Bronchial epithelial cell (primary cell): ENCODE data around the gene ACVR1C. TPM values are rescaled to one million over a fixed set of nuclear protein-coding genes. Genes with fewer than 3 reads are reported as not detected.
A peak's percentile ranks its signal among the peaks of the same experiment; 100 is the strongest.

Experiments used
- DNase-seq: peaks from one replicate; pipeline ENCODE4 v3.0.0-alpha.2; 2010; ENCODE audit warnings: low read depth
- FAIRE-seq: peaks from 2 replicates; lab custom pipeline; 2011; peaks lifted over from hg19 to GRCh38; lab: Jason Lieb, UNC
- H3K27me3 ChIP-seq: 2 replicates; pipeline ENCODE4 v1.5.1; 2011; ENCODE audit warnings: low read length; ENCODE audit not compliant: control insufficient read depth, insufficient read depth
- H3K36me3 ChIP-seq: 2 replicates; pipeline ENCODE4 v1.5.1; 2011; ENCODE audit warnings: low read length; ENCODE audit not compliant: control insufficient read depth, insufficient read depth
- H3K4me3 ChIP-seq: 2 replicates; pipeline ENCODE4 v1.5.1; 2011; ENCODE audit warnings: mild to moderate bottlenecking, low read depth, low read length, control low read depth
- total RNA-seq: library from RNA; depleted of rRNA; stranded (reverse); fragments of >200 nt; gene quantifications from 2 replicates; pipeline ENCODE4 v1.2.1, GENCODE V29; 2014
- TF ChIP-seq, protein P1 (sequence below): IDR thresholded peaks from 2 replicates; pipeline ENCODE4 v1.5.1; 2011; ENCODE audit warnings: mild to moderate bottlenecking, moderate library complexity, low read length, control low read depth, inconsistent platforms; ENCODE audit not compliant: insufficient read depth, severe bottlenecking

ACVR1C gene
- total RNA-seq, 1 donor from 2014 or later: 0.26 TPM

DNA sequence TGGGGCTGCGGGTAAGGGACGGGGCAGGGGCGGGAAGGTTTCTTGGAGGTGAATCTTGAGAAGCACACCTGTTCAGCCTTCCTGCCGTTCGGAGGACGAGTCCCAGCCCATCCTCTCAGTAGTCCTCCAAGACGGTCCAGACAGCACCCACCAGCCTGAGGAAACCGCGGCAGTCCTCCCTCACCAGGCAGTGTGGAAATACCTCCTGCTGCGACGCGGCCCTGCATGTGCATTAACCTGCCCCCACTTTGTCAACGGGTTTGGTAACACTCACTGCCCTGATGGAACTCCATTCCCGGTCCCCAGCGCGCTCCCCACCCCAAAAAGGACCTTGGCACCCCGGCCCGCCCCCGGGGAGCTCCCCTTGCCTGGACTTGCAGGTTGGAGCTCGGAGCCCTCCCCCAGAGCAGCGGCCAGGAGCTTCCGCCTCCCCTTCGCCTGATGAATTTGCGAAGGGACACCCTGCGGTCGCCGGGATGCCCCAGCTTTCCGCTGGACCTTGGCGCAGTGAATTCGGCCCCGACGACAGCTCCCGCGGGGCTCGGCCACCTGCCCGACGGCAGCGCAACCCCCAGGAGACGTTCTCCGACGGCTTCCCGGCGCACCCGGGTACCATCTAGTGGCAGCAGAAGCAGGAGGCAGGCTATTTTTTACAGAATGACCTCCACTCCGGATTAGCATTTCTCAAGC lies 31.5 kb downstream of the ACVR1C start:
- no peak for FAIRE-seq
- Histone ChIP-seq H3K36me3 (no peaks in the 10 kb centered on the region), H3K27me3 (peaks cover 5% of the 10 kb centered on the region), H3K4me3 (no peak overlapping the region)
- TF ChIP-seq, protein P1, sequence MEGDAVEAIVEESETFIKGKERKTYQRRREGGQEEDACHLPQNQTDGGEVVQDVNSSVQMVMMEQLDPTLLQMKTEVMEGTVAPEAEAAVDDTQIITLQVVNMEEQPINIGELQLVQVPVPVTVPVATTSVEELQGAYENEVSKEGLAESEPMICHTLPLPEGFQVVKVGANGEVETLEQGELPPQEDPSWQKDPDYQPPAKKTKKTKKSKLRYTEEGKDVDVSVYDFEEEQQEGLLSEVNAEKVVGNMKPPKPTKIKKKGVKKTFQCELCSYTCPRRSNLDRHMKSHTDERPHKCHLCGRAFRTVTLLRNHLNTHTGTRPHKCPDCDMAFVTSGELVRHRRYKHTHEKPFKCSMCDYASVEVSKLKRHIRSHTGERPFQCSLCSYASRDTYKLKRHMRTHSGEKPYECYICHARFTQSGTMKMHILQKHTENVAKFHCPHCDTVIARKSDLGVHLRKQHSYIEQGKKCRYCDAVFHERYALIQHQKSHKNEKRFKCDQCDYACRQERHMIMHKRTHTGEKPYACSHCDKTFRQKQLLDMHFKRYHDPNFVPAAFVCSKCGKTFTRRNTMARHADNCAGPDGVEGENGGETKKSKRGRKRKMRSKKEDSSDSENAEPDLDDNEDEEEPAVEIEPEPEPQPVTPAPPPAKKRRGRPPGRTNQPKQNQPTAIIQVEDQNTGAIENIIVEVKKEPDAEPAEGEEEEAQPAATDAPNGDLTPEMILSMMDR: peak; percentile 52
- no peak for DNase-seq

DNA sequence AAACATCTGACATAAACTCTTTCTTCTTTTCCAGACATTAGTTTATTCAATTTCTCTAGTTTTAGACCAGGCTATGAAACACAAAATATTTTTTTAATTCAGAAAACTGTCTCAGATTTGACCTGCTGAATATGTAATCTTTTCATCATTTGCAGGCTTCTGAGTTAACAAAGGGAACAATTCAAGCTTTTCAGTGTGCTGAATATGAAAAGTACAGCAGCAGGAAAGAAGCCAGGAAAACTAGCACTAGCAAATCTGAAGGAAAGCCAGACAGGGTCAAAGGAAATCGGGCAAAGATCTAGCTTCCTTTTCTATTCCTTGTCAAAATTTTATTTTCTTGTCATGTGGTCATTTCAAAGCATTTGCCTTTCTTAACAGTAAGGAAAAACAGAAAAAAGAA lies 35.3 kb downstream of the ACVR1C start:
- FAIRE-seq: no peak
- TF ChIP-seq, protein P1: no peak
- H3K27me3 ChIP-seq: peaks cover 5% of the 10 kb centered on the region

DNA sequence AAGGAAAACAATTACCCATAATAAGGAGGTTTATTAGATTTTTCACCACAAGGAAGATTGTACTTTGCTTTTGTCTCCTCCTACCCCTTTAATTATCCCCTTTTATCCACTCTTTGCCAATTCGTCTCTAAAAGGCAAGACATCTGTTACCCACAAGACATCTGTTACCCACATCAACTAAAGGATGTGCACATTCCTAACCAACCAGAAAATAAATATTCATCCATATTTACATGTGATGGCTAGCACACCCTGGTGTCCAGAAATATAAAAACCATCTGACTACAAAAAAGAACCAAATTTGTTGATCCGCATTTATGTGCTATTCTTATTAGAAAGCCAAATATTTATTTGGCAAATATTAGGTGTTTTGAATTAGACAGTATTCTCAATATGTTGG lies 35.7 kb downstream of the ACVR1C start:
- FAIRE-seq (no peak), DNase-seq (peak; percentile 20)
- TF ChIP-seq, protein P1: no peak
- peaks cover 5% of the 10 kb centered on the region for H3K27me3 ChIP-seq
- H3K4me3 ChIP-seq: no peak overlapping the region
- H3K36me3 ChIP-seq: no peaks in the 10 kb centered on the region

More for the DNA sequence above, 35.3 kb downstream of the ACVR1C start:
- no peak for DNase-seq
- Histone ChIP-seq H3K36me3 (no peaks in the 10 kb centered on the region), H3K4me3 (no peak overlapping the region)

DNA sequence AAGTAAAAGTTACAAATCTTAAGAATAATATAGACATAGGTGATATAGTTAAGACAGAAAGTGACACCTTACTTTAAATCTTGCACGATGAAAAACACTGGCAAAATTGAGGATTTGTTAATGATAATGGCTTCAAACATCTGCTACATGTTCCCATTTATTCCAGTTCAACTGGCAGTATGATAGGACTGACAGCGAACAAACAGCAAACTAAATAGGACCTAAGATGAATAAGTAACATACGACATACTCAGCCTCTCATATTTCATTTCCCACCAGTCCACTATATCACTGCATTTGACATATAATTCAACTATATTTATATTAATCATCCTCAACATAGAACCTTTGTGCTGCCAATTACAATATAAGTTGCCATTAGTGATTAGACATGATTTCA lies 36.3 kb downstream of the ACVR1C start:
- no peak for DNase-seq
- H3K4me3 ChIP-seq: no peak overlapping the region
- no peak for FAIRE-seq
- peaks cover 5% of the 10 kb centered on the region for H3K27me3 ChIP-seq
- no peaks in the 10 kb centered on the region for H3K36me3 ChIP-seq
- TF ChIP-seq, protein P1: no peak

DNA sequence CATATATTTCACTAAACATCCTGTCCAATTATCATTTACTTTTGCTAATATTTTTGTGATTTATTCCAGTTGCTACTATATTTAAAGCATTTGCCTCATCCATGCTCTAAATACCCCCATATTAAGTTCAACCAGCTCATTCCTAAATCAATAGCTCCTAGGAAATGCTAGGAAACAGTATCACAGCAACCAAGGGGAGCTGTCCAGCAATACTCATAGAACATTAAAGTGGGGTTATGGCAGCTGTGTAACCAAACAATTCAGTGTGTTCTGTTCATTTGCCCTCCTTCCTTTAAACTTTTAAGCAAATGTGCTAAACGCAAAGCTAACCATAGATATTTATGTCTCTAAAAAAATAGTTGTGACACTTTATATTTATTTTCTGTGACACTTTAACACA lies 41.1 kb downstream of the ACVR1C start:
- Histone ChIP-seq H3K4me3 (no peak overlapping the region), H3K27me3 (no peaks in the 10 kb centered on the region), H3K36me3 (no peaks in the 10 kb centered on the region)
- DNase-seq (no peak), FAIRE-seq (no peak)
- TF ChIP-seq, protein P1: no peak

DNA sequence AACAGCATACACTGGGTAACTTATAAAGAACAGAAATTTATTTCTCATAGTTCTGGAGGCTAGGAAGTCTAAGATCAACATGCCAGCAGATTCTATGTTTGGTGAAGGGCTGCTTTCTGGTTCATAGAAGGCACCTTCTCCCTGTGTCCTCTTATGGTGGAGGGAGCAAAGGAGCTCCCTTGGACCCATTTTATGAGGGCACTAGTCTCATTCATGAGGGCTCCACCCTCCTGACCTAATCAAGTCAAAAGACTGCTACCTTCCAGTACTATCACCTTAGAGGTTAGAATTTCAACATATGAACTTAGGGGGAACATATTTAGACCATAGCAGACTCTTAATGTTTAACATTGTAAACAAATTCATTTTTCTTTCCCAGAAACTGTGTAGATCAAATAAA lies 54.5 kb downstream of the ACVR1C start:
- H3K36me3 ChIP-seq: no peaks in the 10 kb centered on the region
- TF ChIP-seq, protein P1: no peak
- H3K27me3 ChIP-seq: no peaks in the 10 kb centered on the region
- no peak for FAIRE-seq
- no peak overlapping the region for H3K4me3 ChIP-seq
- DNase-seq: no peak
